SU-DHL-6 (cell line): ENCODE measurements around the gene UCN2.

Experiments
- EZH2phosphoT487 ChIP-seq: fragments of 200-600 bp; sonication (generic), shearing (Covaris generic); conservative IDR thresholded peaks from 2 replicates; pipeline ENCODE4 v1.6.1; 2018; ENCODE audit warnings: mild to moderate bottlenecking, antibody characterized with exemption, low read length, moderate library complexity, mixed read lengths
- TF ChIP-seq, protein P1 (sequence below): fragments of 200-600 bp; sonication (generic); IDR thresholded peaks from one replicate; pipeline ENCODE4 v1.5.1; 2017; ENCODE audit warnings: antibody characterized with exemption, mild to moderate bottlenecking, low read length, moderate library complexity; ENCODE audit not compliant: insufficient read depth, poor library complexity, severe bottlenecking

DNA sequence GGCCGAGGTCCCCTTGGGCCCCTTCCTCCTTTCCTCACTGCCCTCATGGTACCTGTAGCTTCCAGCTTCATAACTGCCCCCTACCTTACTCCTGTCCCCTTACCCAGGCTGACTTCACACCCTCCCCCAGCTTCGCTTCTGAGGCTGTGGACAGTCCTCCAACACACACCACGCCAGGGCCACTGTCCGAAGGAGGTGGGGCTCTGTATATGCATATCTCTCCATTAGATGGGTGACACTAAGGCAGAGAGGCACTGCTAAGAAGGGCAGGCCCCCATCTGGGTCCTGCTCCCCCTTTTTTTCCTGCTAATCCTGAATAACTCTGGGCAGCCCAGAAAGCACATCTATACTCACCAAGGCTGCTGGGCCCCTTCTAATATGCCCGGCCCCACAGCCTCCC is 32.6 kb upstream of the UCN2 start:
- TF ChIP-seq EZH2phosphoT487: no peak
- TF ChIP-seq, protein P1, sequence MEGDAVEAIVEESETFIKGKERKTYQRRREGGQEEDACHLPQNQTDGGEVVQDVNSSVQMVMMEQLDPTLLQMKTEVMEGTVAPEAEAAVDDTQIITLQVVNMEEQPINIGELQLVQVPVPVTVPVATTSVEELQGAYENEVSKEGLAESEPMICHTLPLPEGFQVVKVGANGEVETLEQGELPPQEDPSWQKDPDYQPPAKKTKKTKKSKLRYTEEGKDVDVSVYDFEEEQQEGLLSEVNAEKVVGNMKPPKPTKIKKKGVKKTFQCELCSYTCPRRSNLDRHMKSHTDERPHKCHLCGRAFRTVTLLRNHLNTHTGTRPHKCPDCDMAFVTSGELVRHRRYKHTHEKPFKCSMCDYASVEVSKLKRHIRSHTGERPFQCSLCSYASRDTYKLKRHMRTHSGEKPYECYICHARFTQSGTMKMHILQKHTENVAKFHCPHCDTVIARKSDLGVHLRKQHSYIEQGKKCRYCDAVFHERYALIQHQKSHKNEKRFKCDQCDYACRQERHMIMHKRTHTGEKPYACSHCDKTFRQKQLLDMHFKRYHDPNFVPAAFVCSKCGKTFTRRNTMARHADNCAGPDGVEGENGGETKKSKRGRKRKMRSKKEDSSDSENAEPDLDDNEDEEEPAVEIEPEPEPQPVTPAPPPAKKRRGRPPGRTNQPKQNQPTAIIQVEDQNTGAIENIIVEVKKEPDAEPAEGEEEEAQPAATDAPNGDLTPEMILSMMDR: no peak
